22Rv1 (cell line): ENCODE results near the gene ASPSCR1.

Experiments
- ZFX ChIP-seq: fragments of 450-650 bp; IDR thresholded peaks from 2 replicates; pipeline ENCODE4 v1.6.1; 2017; ENCODE audit warnings: antibody characterized with exemption, borderline replicate concordance
- TF ChIP-seq, protein P1 (sequence below): fragments of 450-650 bp; IDR thresholded peaks from 2 replicates; pipeline ENCODE4 v1.5.1; 2017; ENCODE audit warnings: mild to moderate bottlenecking

DNA sequence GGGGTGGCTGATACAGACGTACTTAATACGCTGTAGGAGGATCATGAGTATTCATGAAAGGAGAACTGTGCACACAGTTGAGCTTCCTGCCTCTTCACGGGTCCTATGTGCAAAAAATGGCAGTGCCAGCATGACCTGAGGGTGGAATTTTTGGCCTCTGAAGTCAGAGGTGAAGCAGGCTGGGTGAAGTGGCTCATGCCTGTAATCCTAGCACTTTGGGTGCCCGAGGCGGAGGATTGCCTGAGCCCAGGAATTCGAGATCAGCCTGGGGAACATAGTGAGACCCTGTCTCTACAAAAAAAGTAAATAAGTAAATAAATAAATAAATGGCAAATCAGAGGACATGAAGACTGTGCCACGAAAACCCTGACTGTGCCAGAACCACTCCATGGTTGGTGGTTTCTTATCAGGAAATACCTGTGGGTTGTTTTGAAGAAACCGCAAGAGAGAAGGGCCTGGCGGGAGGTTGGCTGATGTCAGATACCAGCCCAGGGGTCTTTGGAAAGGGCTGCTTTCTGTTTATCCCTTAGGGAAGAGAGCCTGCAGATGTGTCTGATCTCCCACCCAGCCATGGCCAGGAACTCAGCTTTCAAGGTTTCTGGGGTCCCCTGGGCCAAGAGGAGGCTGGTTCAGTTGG lies 3.4 kb downstream of the ASPSCR1 start:
- TF ChIP-seq, protein P1, sequence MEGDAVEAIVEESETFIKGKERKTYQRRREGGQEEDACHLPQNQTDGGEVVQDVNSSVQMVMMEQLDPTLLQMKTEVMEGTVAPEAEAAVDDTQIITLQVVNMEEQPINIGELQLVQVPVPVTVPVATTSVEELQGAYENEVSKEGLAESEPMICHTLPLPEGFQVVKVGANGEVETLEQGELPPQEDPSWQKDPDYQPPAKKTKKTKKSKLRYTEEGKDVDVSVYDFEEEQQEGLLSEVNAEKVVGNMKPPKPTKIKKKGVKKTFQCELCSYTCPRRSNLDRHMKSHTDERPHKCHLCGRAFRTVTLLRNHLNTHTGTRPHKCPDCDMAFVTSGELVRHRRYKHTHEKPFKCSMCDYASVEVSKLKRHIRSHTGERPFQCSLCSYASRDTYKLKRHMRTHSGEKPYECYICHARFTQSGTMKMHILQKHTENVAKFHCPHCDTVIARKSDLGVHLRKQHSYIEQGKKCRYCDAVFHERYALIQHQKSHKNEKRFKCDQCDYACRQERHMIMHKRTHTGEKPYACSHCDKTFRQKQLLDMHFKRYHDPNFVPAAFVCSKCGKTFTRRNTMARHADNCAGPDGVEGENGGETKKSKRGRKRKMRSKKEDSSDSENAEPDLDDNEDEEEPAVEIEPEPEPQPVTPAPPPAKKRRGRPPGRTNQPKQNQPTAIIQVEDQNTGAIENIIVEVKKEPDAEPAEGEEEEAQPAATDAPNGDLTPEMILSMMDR: no peak
- no peak for TF ChIP-seq ZFX
